Mucosa of stomach (tissue), 1 donor: Measurements from ENCODE around the gene PALLD.

Experiments
- H3K27me3 ChIP-seq: one replicate; pipeline ENCODE4 v1.7.0; 2013; ENCODE audit warnings: mild to moderate bottlenecking, low read length; ENCODE audit not compliant: control insufficient read depth, insufficient read depth
- H3K36me3 ChIP-seq: one replicate; pipeline ENCODE4 v1.7.0; 2013; ENCODE audit warnings: low read length; ENCODE audit not compliant: control insufficient read depth, insufficient read depth
- H3K4me1 ChIP-seq: one replicate; pipeline ENCODE4 v1.7.0; 2013; ENCODE audit warnings: mild to moderate bottlenecking, low read length; ENCODE audit not compliant: control insufficient read depth, insufficient read depth
- H3K4me3 ChIP-seq: one replicate; pipeline ENCODE4 v1.7.0; 2013; ENCODE audit warnings: low read length
- H3K9ac ChIP-seq: one replicate; pipeline ENCODE4 v1.7.0; 2013; ENCODE audit warnings: mild to moderate bottlenecking, low read length, moderate library complexity
- H3K9me3 ChIP-seq: one replicate; pipeline ENCODE4 v1.7.0; 2013; ENCODE audit warnings: mild to moderate bottlenecking, low read length, moderate library complexity; ENCODE audit not compliant: control insufficient read depth
- donor health status: Pancreatic carcinoma.

The PALLD gene

DNA sequence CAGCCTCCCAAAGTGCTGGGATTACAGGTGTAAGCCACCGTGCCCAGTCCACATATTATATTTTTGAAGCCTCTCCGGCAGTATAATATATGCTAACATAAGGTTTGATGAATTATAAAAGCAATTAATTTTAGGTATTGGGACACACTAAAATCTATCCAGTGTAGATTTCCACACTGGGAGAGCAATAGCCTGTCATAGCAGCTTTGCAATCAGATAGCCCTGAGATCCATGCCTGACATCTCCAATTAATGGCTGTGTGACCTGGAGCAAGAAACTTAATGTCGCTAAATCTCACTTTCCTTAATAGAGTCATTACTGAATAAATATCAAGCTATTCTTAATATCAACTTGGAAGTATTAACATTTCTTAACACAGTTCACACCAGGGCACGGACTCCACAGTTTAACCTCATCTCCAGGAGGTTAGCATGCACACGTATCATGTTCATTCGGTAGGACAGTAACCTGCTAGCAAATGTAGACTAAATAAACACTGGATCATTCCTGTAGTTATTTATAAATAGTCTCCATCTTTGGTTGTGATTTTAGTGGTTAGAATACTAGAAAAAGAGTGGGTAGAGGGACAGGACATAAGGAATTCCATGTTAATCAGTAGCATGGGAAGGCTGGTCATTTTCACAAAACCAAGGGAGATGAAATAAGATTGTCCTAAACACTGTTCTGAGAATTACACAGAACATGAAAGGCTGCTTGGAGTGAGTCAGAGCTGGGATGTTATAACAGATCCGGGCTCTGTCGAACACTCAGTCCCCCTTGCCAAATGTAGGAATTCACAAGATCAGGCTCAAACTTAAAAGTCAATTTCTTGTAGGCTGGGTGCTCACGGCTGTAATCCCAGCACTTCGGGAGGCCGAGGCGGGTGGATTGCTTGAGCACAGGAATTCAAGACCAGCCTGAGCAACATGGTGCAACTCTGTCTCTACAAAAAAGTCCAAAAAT is 254.7 kb downstream of the PALLD start:
- Histone ChIP-seq H3K4me3 (no peak overlapping the region), H3K9me3 (no peaks in the 10 kb centered on the region), H3K9ac (no peak overlapping the region), H3K27me3 (no peaks in the 10 kb centered on the region), H3K36me3 (no peaks in the 10 kb centered on the region), H3K4me1 (no peaks in the 10 kb centered on the region)

DNA sequence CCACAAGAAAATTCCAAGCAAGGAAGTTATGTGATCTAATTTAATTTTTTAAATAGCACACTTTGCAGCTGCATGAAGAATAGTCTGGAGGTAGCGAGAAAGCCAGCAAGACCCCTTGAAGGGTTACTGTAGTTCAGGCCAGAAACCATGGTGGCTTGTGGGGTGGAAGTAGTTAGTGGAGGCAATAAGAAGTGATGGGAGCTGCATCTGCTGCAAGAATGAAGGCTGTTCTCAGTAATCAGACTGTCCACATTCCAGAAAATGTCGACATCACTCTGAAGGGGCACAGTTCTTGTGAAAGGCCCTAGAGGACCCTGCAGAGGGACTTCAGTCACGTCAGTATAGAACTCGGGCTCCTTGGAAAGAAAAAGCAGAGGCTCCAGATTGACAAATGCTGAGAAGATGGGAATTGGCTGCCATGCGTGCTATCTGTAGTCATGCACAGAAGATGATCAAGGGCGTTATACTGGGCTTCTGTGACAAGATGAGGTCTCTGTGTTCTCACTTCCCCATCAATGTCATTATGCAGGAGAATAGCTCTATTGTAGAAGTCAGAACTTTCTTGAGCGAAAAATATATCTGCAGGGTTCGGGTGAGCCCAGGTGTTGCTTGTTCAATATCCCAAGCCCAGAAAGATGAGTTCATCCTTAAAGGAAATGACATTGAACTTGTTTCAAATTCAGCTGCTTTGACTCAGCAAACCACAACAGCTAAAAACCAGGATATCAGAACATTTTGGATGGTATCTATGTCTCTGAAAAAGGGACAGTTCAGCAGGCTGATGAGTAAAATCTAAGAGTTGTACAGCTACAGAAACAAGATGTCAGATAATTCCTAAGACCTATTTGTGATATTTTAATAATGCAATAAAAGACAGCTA is 259.0 kb downstream of the PALLD start:
- H3K36me3 ChIP-seq, result no peaks in the 10 kb centered on the region
- H3K27me3 ChIP-seq, result no peaks in the 10 kb centered on the region
- no peak overlapping the region for H3K9ac ChIP-seq
- H3K4me1 ChIP-seq, result no peaks in the 10 kb centered on the region
- H3K4me3 ChIP-seq, result no peak overlapping the region
- no peaks in the 10 kb centered on the region for H3K9me3 ChIP-seq

DNA sequence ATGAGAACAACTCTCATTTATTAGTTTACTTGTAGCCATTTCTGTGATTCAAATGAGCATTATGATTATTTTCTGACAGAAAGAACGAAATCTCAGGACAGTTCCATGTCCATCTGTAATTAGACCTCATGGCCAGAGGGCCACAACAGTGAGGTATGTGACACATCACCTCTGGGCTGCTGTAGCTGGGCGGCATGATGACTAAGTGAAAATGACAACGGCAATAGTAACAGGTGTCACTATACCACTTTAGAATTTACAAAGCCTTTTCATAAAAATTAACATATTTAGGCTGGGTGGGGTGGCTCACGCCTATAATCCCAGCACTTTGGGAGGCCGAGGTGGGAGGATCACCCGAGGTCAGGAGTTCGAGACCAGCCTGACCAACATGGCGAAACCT is 260.6 kb downstream of the PALLD start:
- Histone ChIP-seq H3K36me3 (no peaks in the 10 kb centered on the region), H3K27me3 (no peaks in the 10 kb centered on the region), H3K9me3 (no peaks in the 10 kb centered on the region), H3K4me1 (no peaks in the 10 kb centered on the region), H3K4me3 (no peak overlapping the region), H3K9ac (no peak overlapping the region)

DNA sequence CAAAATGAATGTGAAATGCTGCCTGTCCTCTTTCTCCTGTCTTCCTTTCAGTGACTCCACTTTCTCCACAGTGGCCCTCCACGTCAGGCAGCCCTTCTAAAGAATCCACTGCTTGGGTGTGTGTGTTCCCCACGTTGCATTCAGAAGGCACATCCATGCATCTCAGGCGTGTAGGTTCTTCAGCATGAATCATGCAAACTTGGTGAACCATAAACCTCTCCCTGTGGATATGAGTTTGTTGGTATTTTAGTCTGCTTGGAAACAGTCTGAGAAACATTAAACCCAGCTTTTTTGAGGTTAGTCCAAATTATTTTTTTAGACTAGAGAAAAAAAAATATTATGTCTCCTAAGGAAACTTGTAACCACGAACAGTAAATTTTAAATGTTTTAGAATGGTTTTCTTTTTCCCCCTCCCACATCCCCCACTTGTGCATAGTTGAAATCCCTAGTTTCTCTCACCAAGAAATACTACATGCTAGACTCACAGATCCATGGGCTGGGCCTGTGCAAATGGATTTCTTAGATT is 261.6 kb downstream of the PALLD start:
- Histone ChIP-seq H3K4me1 (no peaks in the 10 kb centered on the region), H3K9me3 (no peaks in the 10 kb centered on the region), H3K9ac (no peak overlapping the region), H3K4me3 (no peak overlapping the region), H3K27me3 (no peaks in the 10 kb centered on the region), H3K36me3 (no peaks in the 10 kb centered on the region)

DNA sequence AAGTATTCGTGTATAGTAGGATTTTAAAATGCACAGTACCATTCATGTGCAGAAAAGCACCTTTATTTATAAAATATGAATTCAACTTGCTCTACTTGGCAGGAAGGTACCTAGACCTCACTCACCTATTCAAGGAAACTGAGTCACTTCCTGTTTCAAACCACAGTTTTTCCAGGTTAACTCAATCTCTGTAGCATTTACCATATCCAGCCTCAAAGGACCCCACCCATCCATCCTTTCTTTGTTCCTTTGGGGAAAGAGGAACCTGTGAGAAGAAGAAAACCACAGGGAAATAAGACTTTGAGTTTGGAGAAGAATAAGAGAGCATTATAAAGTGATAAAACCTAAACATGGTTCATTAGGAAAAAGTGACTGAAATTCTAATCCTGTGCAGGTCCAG is 262.5 kb downstream of the PALLD start:
- Histone ChIP-seq H3K36me3 (no peaks in the 10 kb centered on the region), H3K4me3 (no peak overlapping the region), H3K9me3 (no peaks in the 10 kb centered on the region), H3K27me3 (no peaks in the 10 kb centered on the region), H3K9ac (no peak overlapping the region), H3K4me1 (no peaks in the 10 kb centered on the region)

DNA sequence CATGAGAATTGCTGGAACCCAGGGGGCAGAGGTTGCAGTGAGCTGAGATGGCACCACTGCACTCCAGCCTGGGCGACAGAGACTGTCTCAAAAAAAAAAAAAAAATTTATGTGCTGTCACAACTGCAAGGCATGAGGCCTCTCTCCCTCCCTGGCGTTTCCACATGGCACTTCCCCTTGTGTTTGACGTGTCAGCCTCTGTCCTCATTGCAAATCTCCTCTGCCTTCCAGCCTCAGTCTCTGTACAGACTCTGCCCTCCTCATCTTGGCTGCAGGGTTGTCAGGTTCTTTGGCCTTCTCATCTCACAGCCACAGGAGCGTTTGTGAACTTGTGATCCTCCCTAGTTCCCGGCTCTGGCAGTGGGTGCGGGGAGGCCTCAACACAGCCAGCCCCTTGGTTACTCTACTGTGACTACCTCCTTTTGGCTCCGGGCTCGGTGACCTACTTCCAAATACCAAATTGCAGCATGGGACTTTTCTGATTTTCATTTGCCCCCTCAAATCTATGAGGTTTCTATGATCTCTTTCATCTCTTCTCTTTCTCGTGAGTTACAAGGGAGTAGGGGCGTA is 263.2 kb downstream of the PALLD start:
- no peaks in the 10 kb centered on the region for H3K9me3 ChIP-seq
- no peak overlapping the region for H3K9ac ChIP-seq
- no peaks in the 10 kb centered on the region for H3K36me3 ChIP-seq
- H3K4me3 ChIP-seq, result no peak overlapping the region
- H3K27me3 ChIP-seq, result no peaks in the 10 kb centered on the region
- H3K4me1 ChIP-seq, result peaks cover 4% of the 10 kb centered on the region

DNA sequence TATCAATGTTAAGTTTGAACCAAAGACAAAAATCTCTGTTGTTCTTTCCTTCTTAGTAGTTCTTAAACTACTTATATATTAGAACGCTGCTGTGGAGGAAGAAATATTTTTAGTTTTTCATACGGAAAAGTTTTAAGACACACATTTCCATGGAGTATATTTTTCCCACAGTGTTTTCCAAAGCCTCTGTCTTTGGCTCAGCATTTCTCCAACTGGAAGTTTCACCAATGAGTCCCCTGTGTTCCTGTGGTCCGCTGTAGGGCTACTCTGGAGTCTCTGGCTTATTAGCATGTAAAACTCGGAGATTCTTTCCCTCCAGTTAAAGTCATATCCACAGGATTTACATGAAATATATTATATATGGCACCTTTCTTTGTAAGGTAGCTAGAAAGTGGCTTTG is 264.2 kb downstream of the PALLD start:
- peaks cover 14% of the 10 kb centered on the region for H3K4me1 ChIP-seq
- no peak overlapping the region for H3K9ac ChIP-seq
- no peaks in the 10 kb centered on the region for H3K9me3 ChIP-seq
- H3K4me3 ChIP-seq, result no peak overlapping the region
- H3K27me3 ChIP-seq, result no peaks in the 10 kb centered on the region
- H3K36me3 ChIP-seq, result no peaks in the 10 kb centered on the region

DNA sequence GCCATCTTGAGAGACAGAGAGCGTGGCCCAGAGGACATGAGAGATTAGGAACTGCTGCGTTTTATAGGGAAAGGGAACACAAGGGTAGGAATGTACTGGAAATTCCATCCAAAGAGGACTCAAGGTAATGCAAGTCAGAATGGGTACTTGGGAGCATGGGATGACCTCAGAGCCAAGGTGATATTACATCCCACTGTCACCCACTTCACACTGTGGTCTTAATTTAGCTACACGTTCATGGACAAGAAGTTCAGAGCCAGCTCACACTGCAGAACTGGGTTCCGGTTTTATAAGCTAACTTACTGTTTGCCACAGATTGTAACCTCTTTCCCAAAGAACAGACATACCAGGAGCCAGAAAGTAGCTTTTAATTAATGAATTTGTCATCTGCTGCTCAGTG is 268.5 kb downstream of the PALLD start:
- no peaks in the 10 kb centered on the region for H3K36me3 ChIP-seq
- no peaks in the 10 kb centered on the region for H3K27me3 ChIP-seq
- H3K4me3 ChIP-seq, result no peak overlapping the region
- no peak overlapping the region for H3K9ac ChIP-seq
- no peaks in the 10 kb centered on the region for H3K9me3 ChIP-seq
- peaks cover 41% of the 10 kb centered on the region for H3K4me1 ChIP-seq

DNA sequence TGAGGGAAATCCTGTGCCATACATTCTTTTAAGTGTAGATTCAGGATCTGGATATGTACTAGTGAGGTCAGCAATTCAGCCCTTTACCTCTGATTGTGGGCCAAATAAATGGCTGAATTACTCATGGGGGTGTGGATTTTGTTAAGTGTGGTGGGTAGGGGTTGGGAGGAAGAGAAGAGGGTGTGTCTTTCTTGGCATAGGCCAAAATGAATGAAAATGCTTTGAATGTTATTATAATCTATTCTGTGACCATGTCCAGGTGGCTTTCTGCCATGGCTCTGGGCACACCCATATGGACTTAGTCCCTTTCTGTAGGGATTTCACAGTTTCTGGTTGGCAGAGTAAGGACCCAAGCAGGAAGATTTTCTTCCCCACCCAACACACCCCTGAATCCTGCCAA is 268.9 kb downstream of the PALLD start:
- no peak overlapping the region for H3K9ac ChIP-seq
- H3K4me1 ChIP-seq, result peaks cover 41% of the 10 kb centered on the region
- H3K36me3 ChIP-seq, result no peaks in the 10 kb centered on the region
- no peak overlapping the region for H3K4me3 ChIP-seq
- H3K27me3 ChIP-seq, result no peaks in the 10 kb centered on the region
- H3K9me3 ChIP-seq, result no peaks in the 10 kb centered on the region

DNA sequence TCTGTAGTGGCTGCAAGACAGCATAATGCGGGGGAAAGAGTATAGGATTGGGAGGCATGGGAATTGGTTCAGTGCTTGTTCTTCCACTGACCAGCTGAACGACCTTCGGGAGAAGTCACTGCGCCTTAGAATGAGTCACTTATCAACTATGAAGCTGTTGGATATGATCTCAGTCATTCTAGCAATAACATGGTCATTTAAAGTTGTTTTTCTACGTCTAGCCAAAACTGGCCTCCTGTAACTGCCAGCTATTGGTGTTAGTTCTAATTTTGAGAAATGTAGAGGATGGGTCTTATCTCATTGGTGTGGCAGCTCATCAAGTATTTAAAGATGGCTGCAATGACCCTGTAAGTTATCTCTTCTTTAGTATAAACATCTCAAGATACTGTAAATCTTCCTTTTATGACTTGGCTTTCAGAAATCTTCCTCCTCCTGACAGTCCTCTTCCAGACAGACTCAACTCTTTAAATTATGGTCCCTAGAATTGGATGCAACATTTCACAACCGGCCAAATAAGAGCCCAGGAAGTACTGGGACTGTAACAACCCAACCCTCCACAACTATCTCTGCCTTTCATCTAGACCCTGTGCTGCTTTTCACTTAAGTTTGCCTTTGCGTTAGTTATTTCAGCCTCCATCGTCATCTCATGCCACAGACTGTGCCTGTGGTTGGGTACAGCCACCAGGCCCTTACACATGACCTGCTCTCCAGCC is 269.9 kb downstream of the PALLD start:
- Histone ChIP-seq H3K9ac (no peak overlapping the region), H3K4me3 (no peak overlapping the region), H3K36me3 (no peaks in the 10 kb centered on the region), H3K27me3 (no peaks in the 10 kb centered on the region), H3K9me3 (no peaks in the 10 kb centered on the region), H3K4me1 (peaks cover 46% of the 10 kb centered on the region)

DNA sequence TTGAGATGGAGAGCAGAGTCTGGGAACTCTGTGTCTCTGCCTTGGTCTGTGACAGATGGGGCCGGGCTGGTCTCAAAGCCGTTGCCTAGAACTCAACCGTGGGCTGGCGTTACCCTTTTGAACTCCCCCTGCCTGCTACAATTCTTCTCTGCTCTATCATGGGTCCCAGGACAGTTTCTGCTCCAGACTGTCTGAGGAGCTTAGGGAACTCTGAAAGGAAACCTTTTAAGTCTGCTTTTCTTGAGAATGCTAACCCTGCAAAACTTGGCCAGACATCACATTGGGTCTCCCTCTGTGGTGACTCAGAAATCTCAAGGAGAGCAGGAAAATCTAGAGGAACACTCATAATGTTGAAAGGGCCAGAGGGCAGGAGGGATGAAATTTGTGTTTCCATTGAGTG is 272.6 kb downstream of the PALLD start:
- Histone ChIP-seq H3K27me3 (no peaks in the 10 kb centered on the region), H3K9me3 (no peaks in the 10 kb centered on the region), H3K4me3 (no peak overlapping the region), H3K4me1 (peaks cover 67% of the 10 kb centered on the region), H3K36me3 (no peaks in the 10 kb centered on the region), H3K9ac (no peak overlapping the region)
